Smooth muscle cell (in vitro differentiated cells): ENCODE results near the gene POPDC3. TPM values are rescaled to one million over a fixed set of nuclear protein-coding genes. Genes with fewer than 3 reads are reported as not detected.
"Not testable (repeated sequence)": the region's sequence is repeated elsewhere in the genome, so short reads cannot be mapped to it uniquely, and the experiment has no call there.

Source experiments
- DNase-seq: peaks from one replicate; lab custom pipeline; 2025; ENCODE audit not compliant: unreplicated experiment; lab: John Stamatoyannopoulos, UW
- H2AFZ ChIP-seq: fragments of 200-600 bp; sonication (generic); 2 replicates; pipeline ENCODE4 v1.6.0; 2016; ENCODE audit warnings: antibody characterized with exemption, low read depth, mild to moderate bottlenecking
- H3F3A ChIP-seq: fragments of 200-600 bp; sonication (generic); 2 replicates; pipeline ENCODE4 v1.6.0; 2017; ENCODE audit warnings: antibody characterized with exemption, low read depth
- H3K27ac ChIP-seq: fragments of 200-600 bp; sonication (generic); 2 replicates; pipeline ENCODE4 v1.5.1; 2016; ENCODE audit warnings: low read depth, mild to moderate bottlenecking
- H3K27me3 ChIP-seq: fragments of 200-600 bp; sonication (generic); 2 replicates; pipeline ENCODE4 v1.6.1; 2016; ENCODE audit warnings: low read depth, mild to moderate bottlenecking
- H3K36me3 ChIP-seq: fragments of 200-600 bp; sonication (generic); 2 replicates; pipeline ENCODE4 v1.5.1; 2016; ENCODE audit warnings: low read depth
- H3K4me1 ChIP-seq: fragments of 200-600 bp; sonication (generic); 2 replicates; pipeline ENCODE4 v1.5.1; 2016; ENCODE audit warnings: low read depth
- H3K4me2 ChIP-seq: fragments of 200-600 bp; sonication (generic); 2 replicates; pipeline ENCODE4 v1.6.0; 2016; ENCODE audit warnings: mild to moderate bottlenecking
- H3K4me3 ChIP-seq: fragments of 200-600 bp; sonication (generic); 2 replicates; pipeline ENCODE4 v1.5.1; 2016; ENCODE audit warnings: mild to moderate bottlenecking
- H3K79me2 ChIP-seq: fragments of 200-600 bp; sonication (generic); 2 replicates; pipeline ENCODE4 v1.6.0; 2016; ENCODE audit warnings: low read depth, mild to moderate bottlenecking
- H3K9ac ChIP-seq: fragments of 200-600 bp; sonication (generic); 2 replicates; pipeline ENCODE4 v1.6.0; 2016; ENCODE audit warnings: low read depth
- H3K9me3 ChIP-seq: fragments of 200-600 bp; sonication (generic); replicated peaks from 2 replicates; pipeline ENCODE4 v1.5.1; 2016; ENCODE audit warnings: low read depth
- H4K20me1 ChIP-seq: fragments of 200-600 bp; sonication (generic); 2 replicates; pipeline ENCODE4 v1.6.0; 2016; ENCODE audit warnings: low read depth
- CTCF ChIP-seq: fragments of 200-600 bp; sonication (generic); IDR thresholded peaks from 2 replicates; pipeline ENCODE4 v1.5.1; 2017; ENCODE audit warnings: borderline replicate concordance, mild to moderate bottlenecking, antibody characterized with exemption; ENCODE audit not compliant: insufficient read depth, poor library complexity, severe bottlenecking
- WGBS: methylation state at CpG from one replicate; pipeline ENCODE4 v1.1.7; 2016; ENCODE audit warnings: low lambda C conversion rate; 5-methylcytosine and 5-hydroxymethylcytosine counted together
- polyA plus RNA-seq: library from polyadenylated mRNA; unstranded; fragments of >200 nt; fragmentation: Nextera tagmentation; extraction: Ambion mirVana; gene quantifications from 2 replicates; pipeline ENCODE4 v1.2.1, GENCODE V29; 2016
- total RNA-seq: library from RNA; depleted of rRNA; stranded (reverse); fragments of >200 nt; gene quantifications from 2 replicates; pipeline ENCODE4 v1.2.3, GENCODE V29; 2014

Gene POPDC3
- total and polyA plus RNA-seq, 2 experiments from 2014 or later = 1.0 to 5.0 TPM

GRCh38 chr6:105223242-105223641 lies 43.4 kb upstream of the POPDC3 start:
- no peak overlapping the region for H2AFZ ChIP-seq
- TF ChIP-seq CTCF = no peak
- no peaks in the 10 kb centered on the region for H3K36me3 ChIP-seq
- no peaks in the 10 kb centered on the region for H3K4me1 ChIP-seq
- no peak overlapping the region for H3K4me3 ChIP-seq
- H3K79me2 ChIP-seq = no peaks in the 10 kb centered on the region
- H3K27ac ChIP-seq = no peak overlapping the region
- no peak overlapping the region for H3K9ac ChIP-seq
- DNase-seq = no peak
- no peak overlapping the region for H3K4me2 ChIP-seq
- H3F3A ChIP-seq = no peaks in the 10 kb centered on the region
- H3K9me3 ChIP-seq = no peaks in the 10 kb centered on the region
- peaks cover 10% of the 10 kb centered on the region for H3K27me3 ChIP-seq
- WGBS = 90% methylated on average over 1 of the region's 1 CpG
- no peaks in the 10 kb centered on the region for H4K20me1 ChIP-seq

- not testable (repeated sequence) for H4K20me1 ChIP-seq, H3K36me3 ChIP-seq, DNase-seq, H3K4me2 ChIP-seq, H3K9me3 ChIP-seq, H3K27ac ChIP-seq, H3K4me3 ChIP-seq, H3K79me2 ChIP-seq, H2AFZ ChIP-seq, H3K4me1 ChIP-seq, H3K27me3 ChIP-seq, H3F3A ChIP-seq, H3K9ac ChIP-seq
- 97% methylated on average over 2 of the region's 2 CpGs for WGBS
Measured at GRCh38 chr6:105221219-105221618, 41.4 kb upstream of the POPDC3 start.

- DNase-seq = no peak
- Histone ChIP-seq H3K4me3 (no peak overlapping the region), H4K20me1 (no peaks in the 10 kb centered on the region), H3K4me1 (no peaks in the 10 kb centered on the region), H3K27ac (no peak overlapping the region), H2AFZ (no peak overlapping the region), H3K9ac (no peak overlapping the region), H3K27me3 (peaks cover 10% of the 10 kb centered on the region), H3K4me2 (no peak overlapping the region), H3K79me2 (no peaks in the 10 kb centered on the region), H3K9me3 (no peaks in the 10 kb centered on the region), H3F3A (no peaks in the 10 kb centered on the region), H3K36me3 (no peaks in the 10 kb centered on the region)
- no peak for TF ChIP-seq CTCF
- 92% methylated on average over 5 of the region's 5 CpGs for WGBS
Measured at GRCh38 chr6:105220186-105220585, 40.4 kb upstream of the POPDC3 start.

- H3K27ac ChIP-seq, H3K4me3 ChIP-seq, H3K9me3 ChIP-seq, H3K4me2 ChIP-seq, H3K36me3 ChIP-seq, H3K79me2 ChIP-seq, H3F3A ChIP-seq, DNase-seq, H2AFZ ChIP-seq, H4K20me1 ChIP-seq, H3K27me3 ChIP-seq, H3K4me1 ChIP-seq, H3K9ac ChIP-seq: not testable (repeated sequence)
- 92% methylated on average over 9 of the region's 9 CpGs for WGBS
Measured at GRCh38 chr6:105219218-105219617, 39.4 kb upstream of the POPDC3 start.

GRCh38 chr6:105215506-105215905 lies 35.7 kb upstream of the POPDC3 start:
- Histone ChIP-seq H3K36me3 (no peaks in the 10 kb centered on the region), H3K27ac (no peak overlapping the region), H3F3A (no peaks in the 10 kb centered on the region), H3K9me3 (no peaks in the 10 kb centered on the region), H2AFZ (no peak overlapping the region), H3K27me3 (no peaks in the 10 kb centered on the region), H3K4me1 (peaks cover under 1% of the 10 kb centered on the region), H3K4me2 (peak overlapping the region; percentile 6), H4K20me1 (no peaks in the 10 kb centered on the region), H3K79me2 (no peaks in the 10 kb centered on the region), H3K9ac (no peak overlapping the region), H3K4me3 (no peak overlapping the region)
- DNase-seq = no peak
- WGBS = 19% methylated on average over 3 of the region's 3 CpGs
- no peak for TF ChIP-seq CTCF
